Measurements from ENCODE around the gene CDC42EP3.

- TF ChIP-seq CTCF (IDR thresholded peaks at IDR 0.05) (no peak), EP300 (IDR thresholded peaks at IDR 0.05) (no peak)
Measured at GRCh38 chr2:37601569-37601968, 69.9 kb downstream of the CDC42EP3 start.
